Measurements from ENCODE around the gene DVL1. TPM values are rescaled to one million over a fixed set of nuclear protein-coding genes. Genes with fewer than 3 reads are reported as not detected.

The DVL1 gene
- total and polyA plus RNA-seq, 10 of the 15 experiments (the other 5 are each of a cell fraction or from before 2014, with no cell fraction given) = 0.10 to 31.1 (median 4.6) TPM

DNA sequence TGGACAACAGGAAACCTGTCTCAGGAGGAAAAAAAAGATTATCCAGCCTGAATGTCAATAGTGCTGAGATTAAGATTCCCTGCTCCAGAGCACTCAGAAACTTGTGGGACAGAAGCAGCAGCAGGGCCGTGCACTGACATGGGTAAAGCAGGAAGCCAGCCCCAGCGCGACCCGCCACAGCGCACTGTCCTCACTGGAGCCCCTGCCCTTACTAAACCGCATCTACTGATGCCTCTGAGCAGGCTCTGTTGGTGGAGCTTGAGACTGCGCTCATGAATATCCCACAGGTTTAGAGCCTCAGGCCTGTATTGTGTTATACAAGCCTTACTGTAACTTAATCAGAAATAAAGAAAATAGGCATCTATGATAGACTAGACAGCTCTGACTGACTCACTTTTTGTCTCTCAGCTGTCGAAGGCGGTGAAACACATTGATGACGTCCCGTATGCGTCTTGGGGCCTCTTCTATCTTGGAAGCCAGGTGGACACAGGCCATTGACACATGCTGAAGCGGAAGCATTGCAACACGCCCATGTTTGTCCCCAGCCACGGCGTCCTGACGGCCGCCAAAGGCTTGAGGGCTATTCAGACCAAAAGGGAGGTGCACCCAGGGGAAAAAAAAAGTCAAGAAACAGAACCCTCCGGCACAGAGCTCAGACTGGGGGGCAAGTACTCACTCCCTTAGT, 48.8 kb upstream of the DVL1 start:
- Histone ChIP-seq H3K27ac (ENCODE audit: control insufficient read depth, insufficient read depth) (peak overlapping the region; percentile 84), H2AFZ (ENCODE audit: control insufficient read depth, low read depth, low read length) (no peak overlapping the region), H3K9me3 (replicated peaks; ENCODE audit: control insufficient read depth, insufficient read depth, low read length) (no peaks in the 10 kb centered on the region), H3K4me2 (ENCODE audit: control insufficient read depth, insufficient read depth) (peak overlapping the region; percentile 58), H4K20me1 (ENCODE audit: control insufficient read depth, insufficient read depth) (no peaks in the 10 kb centered on the region; the same call in 1 of the 2 replicates), H3K79me2 (ENCODE audit: control insufficient read depth, insufficient read depth, low read length) (peaks cover 58% of the 10 kb centered on the region), H3K27me3 (replicated peaks in 1 of 2; ENCODE audit: control insufficient read depth in 2 of 2, insufficient read depth in 2 of 2, low read length in 1 of 2) (no peaks in the 10 kb centered on the region), H3K36me3 (ENCODE audit: control insufficient read depth in 2 of 2, insufficient read depth in 2 of 2, low read length in 1 of 2) (peaks cover 28 to 35% of the 10 kb centered on the region in 2 experiments), H3K4me1 (ENCODE audit: control insufficient read depth, insufficient read depth, low read length) (peaks cover 26% of the 10 kb centered on the region), H3K4me3 (peak overlapping the region; percentile 91), H3K9ac (ENCODE audit: control insufficient read depth, insufficient read depth, low read length) (peak overlapping the region; percentile 80)
- intact Hi-C loops (cut with micrococcal nuclease; ENCODE audit: unreplicated experiment) = loop anchor here (2.0 kb wide), 2 partner anchors 43 to 49 kb away; partner anchors contain the start of gene DVL1
- RAD21 ChIA-PET (ENCODE audit: unreplicated experiment) = no interaction called here
- TSS peak; percentile 68 for BruUV-seq (replicated peaks)
- peak; percentile 60 to 79; a peak in 2 of 4 replicates for TF ChIP-seq SRF (IDR thresholded peaks at IDR 0.05; ENCODE audit: low read depth in 2 of 2, low read length in 2 of 2)
- no peak for TF ChIP-seq ZBTB40 (IDR thresholded peaks at IDR 0.05; ENCODE audit: borderline replicate concordance)
- TF ChIP-seq POLR2AphosphoS5 (IDR thresholded peaks at IDR 0.05; ENCODE audit: low read length) = peak; percentile 42; the same call in 1 of the 2 replicates
- TF ChIP-seq POLR2A (IDR thresholded peaks at IDR 0.05; ENCODE audit: low read depth, low read length) = peak; percentile 24; the same call in 1 of the 2 replicates
- TF ChIP-seq, protein P1, sequence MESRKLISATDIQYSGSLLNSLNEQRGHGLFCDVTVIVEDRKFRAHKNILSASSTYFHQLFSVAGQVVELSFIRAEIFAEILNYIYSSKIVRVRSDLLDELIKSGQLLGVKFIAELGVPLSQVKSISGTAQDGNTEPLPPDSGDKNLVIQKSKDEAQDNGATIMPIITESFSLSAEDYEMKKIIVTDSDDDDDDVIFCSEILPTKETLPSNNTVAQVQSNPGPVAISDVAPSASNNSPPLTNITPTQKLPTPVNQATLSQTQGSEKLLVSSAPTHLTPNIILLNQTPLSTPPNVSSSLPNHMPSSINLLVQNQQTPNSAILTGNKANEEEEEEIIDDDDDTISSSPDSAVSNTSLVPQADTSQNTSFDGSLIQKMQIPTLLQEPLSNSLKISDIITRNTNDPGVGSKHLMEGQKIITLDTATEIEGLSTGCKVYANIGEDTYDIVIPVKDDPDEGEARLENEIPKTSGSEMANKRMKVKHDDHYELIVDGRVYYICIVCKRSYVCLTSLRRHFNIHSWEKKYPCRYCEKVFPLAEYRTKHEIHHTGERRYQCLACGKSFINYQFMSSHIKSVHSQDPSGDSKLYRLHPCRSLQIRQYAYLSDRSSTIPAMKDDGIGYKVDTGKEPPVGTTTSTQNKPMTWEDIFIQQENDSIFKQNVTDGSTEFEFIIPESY (IDR thresholded peaks at IDR 0.05) = peak; percentile 91
- TF ChIP-seq RCOR1 (conservative IDR thresholded peaks at IDR 0.05; ENCODE audit: low read depth, low read length) = no peak
- TF ChIP-seq BCL11A (IDR thresholded peaks at IDR 0.05; ENCODE audit: low read depth, low read length) = no peak
- POLR2A ChIA-PET = interaction anchor here (0.5 to 2.2 kb wide), 2 partner anchors 9 to 17 kb away, joined by 3 to 15 read pairs; partner anchors contain the start of gene MRPL20
- CTCF ChIA-PET = interaction anchor here (1.0 to 2.7 kb wide), 4 partner anchors 22 to 108 kb away, joined by 4 to 6 read pairs (median 4); no protein-coding TSS in a partner anchor
- in situ Hi-C loops (cut with MboI) = no loop called here
- FAIRE-seq (no peak), ATAC-seq (no peak), DNase-seq (ENCODE audit: low read depth, low spot score) (no peak)
- SMC1A ChIA-PET (ENCODE audit: uncharacterized antibody, unreplicated experiment) = interaction anchor here (1.0 to 1.4 kb wide), 2 partner anchors 11 to 107 kb away, joined by 3 read pairs; no protein-coding TSS in a partner anchor
- WGBS (ENCODE audit: insufficient coverage, insufficient replicate concordance, low lambda C conversion rate, missing lambda C conversion rate) = 37% methylated on average over 19 of the region's 19 CpGs
